Ureter (tissue), 1 donor: Measurements from ENCODE around the gene RIIAD1. TPM values are rescaled to one million over a fixed set of nuclear protein-coding genes. Genes with fewer than 3 reads are reported as not detected.
"Not testable (repeated sequence)": the region's sequence is repeated elsewhere in the genome, so short reads cannot be mapped to it uniquely, and the experiment has no call there.

Source experiments
- DNase-seq: peaks from one replicate; pipeline ENCODE4 v3.0.0-alpha.2; 2020; ENCODE audit warnings: low spot score
- total RNA-seq: library from RNA; stranded (reverse); gene quantifications from one replicate; pipeline ENCODE4 v1.2.4, GENCODE V29; 2023
- donor health status: DM: yes; HTN: yes; CAD: no.

Gene RIIAD1
- total RNA-seq, result not detected

- no peak for DNase-seq
These were observed at the start of gene RIIAD1 for GRCh38 chr1:151720974-151721787. Gene RIIAD1, plus strand, starts transcription at chr1:151721522. Its CDS starts 15 bp downstream, at chr1:151721537.

- DNase-seq, result no peak
These were observed 47.9 kb upstream of the RIIAD1 start for GRCh38 chr1:151673407-151673806.

GRCh38 chr1:151680391-151680790 lies 40.9 kb upstream of the RIIAD1 start:
- DNase-seq, result no peak

GRCh38 chr1:151680826-151681225 lies 40.5 kb upstream of the RIIAD1 start:
- DNase-seq, result no peak

- DNase-seq, result no peak
These were observed 39.4 kb upstream of the RIIAD1 start for GRCh38 chr1:151681923-151682322.

GRCh38 chr1:151682901-151683300 lies 38.4 kb upstream of the RIIAD1 start:
- DNase-seq, result not testable (repeated sequence)

- DNase-seq, result no peak
These were observed 37.2 kb upstream of the RIIAD1 start for GRCh38 chr1:151684128-151684527.

- DNase-seq, result no peak
These were observed 34.8 kb upstream of the RIIAD1 start for GRCh38 chr1:151686561-151686960.

GRCh38 chr1:151689494-151689893 lies 31.8 kb upstream of the RIIAD1 start:
- DNase-seq, result no peak

GRCh38 chr1:151692226-151692625 lies 29.1 kb upstream of the RIIAD1 start:
- no peak for DNase-seq

- DNase-seq, result no peak
These were observed 28.2 kb upstream of the RIIAD1 start for GRCh38 chr1:151693057-151693651.

GRCh38 chr1:151701515-151701914 lies 19.8 kb upstream of the RIIAD1 start:
- DNase-seq, result peak; percentile 23

- DNase-seq, result no peak
These were observed 18.4 kb upstream of the RIIAD1 start for GRCh38 chr1:151702936-151703335.

GRCh38 chr1:151703813-151704212 lies 17.5 kb upstream of the RIIAD1 start:
- DNase-seq, result no peak

- no peak for DNase-seq
These were observed 17.1 kb upstream of the RIIAD1 start for GRCh38 chr1:151704246-151704645.

- no peak for DNase-seq
These were observed 16.2 kb upstream of the RIIAD1 start for GRCh38 chr1:151705146-151705545.

- DNase-seq, result no peak
These were observed 15.4 kb upstream of the RIIAD1 start for GRCh38 chr1:151705753-151706463.

- DNase-seq, result no peak
These were observed 14.6 kb upstream of the RIIAD1 start for GRCh38 chr1:151706464-151707415.

GRCh38 chr1:151707541-151708065 lies 13.7 kb upstream of the RIIAD1 start:
- no peak for DNase-seq

- no peak for DNase-seq
These were observed 12.4 kb upstream of the RIIAD1 start for GRCh38 chr1:151708891-151709290.

- no peak for DNase-seq
These were observed 11.0 kb upstream of the RIIAD1 start for GRCh38 chr1:151710187-151710840.
